B cell (primary cell): Measurements from ENCODE around the gene DGKQ. TPM values are rescaled to one million over a fixed set of nuclear protein-coding genes. Genes with fewer than 3 reads are reported as not detected.

Experiments
- ATAC-seq: fragments of 200-7000 bp; cut with Tn5 transposase; one replicate; pipeline ENCODE4 v1.10.0; 2021; ENCODE audit warnings: low read depth, mild to moderate bottlenecking, moderate number of reproducible peaks, moderate library complexity
- CTCF ChIA-PET: fragments of 350-600 bp; sonication (Branson Sonifier 250); formaldehyde crosslinking; loops from one replicate; lab custom pipeline; 2021; ENCODE audit warnings: antibody characterized with exemption, inconsistent platforms; lab: Charles Lee
- POLR2A ChIA-PET: fragments of 350-600 bp; sonication (Branson Sonifier 250); formaldehyde crosslinking; loops from one replicate; lab custom pipeline; 2021; ENCODE audit warnings: antibody characterized with exemption; lab: Charles Lee
- DNase-seq: peaks from one replicate; pipeline ENCODE4 v3.0.0; 2013
- H2AFZ ChIP-seq: 2 replicates; pipeline ENCODE4 v1.6.1; 2012; ENCODE audit warnings: mild to moderate bottlenecking, low read depth, low read length; ENCODE audit not compliant: insufficient read depth, poor library complexity, severe bottlenecking
- H3K27ac ChIP-seq, 2 donors: 1 replicate in 1 of 2; 2 replicates in 1 of 2; pipeline ENCODE4 v1.5.1; 2012 to 2013; ENCODE audit warnings: low read length in 2 of 2, mild to moderate bottlenecking in 2 of 2, moderate library complexity in 1 of 2
- H3K27me3 ChIP-seq, 4 experiments: fragments of 200-600 bp in 1 of 4; sonication (generic) in 1 of 4; replicated peaks in 1 of 4; 1 replicate in 2 of 4; 2 replicates in 2 of 4; pipeline versions ENCODE4 v1.6.1 to v1.7.0; 2013 to 2016; ENCODE audit warnings: low read length in 3 of 4, mild to moderate bottlenecking in 2 of 4, mixed read lengths in 1 of 4, moderate library complexity in 1 of 4; ENCODE audit not compliant: insufficient read depth in 4 of 4, control insufficient read depth in 3 of 4; ENCODE audit errors: control extremely low read depth in 1 of 4
- H3K36me3 ChIP-seq, 2 experiments: replicated peaks in 1 of 2; 1 replicate in 1 of 2; 2 replicates in 1 of 2; pipeline versions ENCODE4 v1.6.1 to v1.7.1; 2013; ENCODE audit warnings: low read length in 1 of 2; ENCODE audit not compliant: insufficient read depth in 2 of 2, control insufficient read depth in 1 of 2; ENCODE audit errors: control extremely low read depth in 1 of 2, extremely low read depth in 1 of 2
- H3K4me1 ChIP-seq, 2 donors: fragments of 200-600 bp in 1 of 2; sonication (generic) in 1 of 2; 1 replicate in 1 of 2; 2 replicates in 1 of 2; pipeline versions ENCODE4 v1.5.1 to v1.6.1; 2013 to 2017; ENCODE audit warnings: low read length in 2 of 2; ENCODE audit not compliant: control insufficient read depth in 2 of 2, insufficient read depth in 2 of 2
- H3K4me2 ChIP-seq: replicated peaks from 2 replicates; pipeline ENCODE3; 2012; ENCODE audit warnings: mild to moderate bottlenecking, low read depth, low read length; ENCODE audit not compliant: poor library complexity, severe bottlenecking
- H3K4me3 ChIP-seq, 5 experiments: fragments of 200-600 bp in 1 of 5; sonication (generic) in 1 of 5; 1 replicate in 3 of 5; 2 replicates in 2 of 5; pipeline versions ENCODE4 v1.5.1 to v1.7.0; 2011 to 2016; ENCODE audit warnings: low read length in 4 of 5, mild to moderate bottlenecking in 4 of 5, low read depth in 2 of 5, control low read depth in 1 of 5, moderate library complexity in 1 of 5; ENCODE audit not compliant: insufficient read depth in 1 of 5; ENCODE audit errors: control extremely low read depth in 1 of 5, extremely low read depth in 1 of 5
- H3K79me2 ChIP-seq: fragments of 200-600 bp; sonication (generic); one replicate; pipeline ENCODE4 v1.6.0; 2016; ENCODE audit warnings: low read length; ENCODE audit not compliant: control insufficient read depth, insufficient read depth
- H3K9ac ChIP-seq: fragments of 200-600 bp; sonication (generic); 2 replicates; pipeline ENCODE4 v1.6.1; 2017; ENCODE audit warnings: mild to moderate bottlenecking, low read length, moderate library complexity
- H3K9me3 ChIP-seq, 3 donors: one replicate each; pipeline versions ENCODE4 v1.6.1 to v1.7.1; 2013; ENCODE audit warnings: low read length in 2 of 3; ENCODE audit not compliant: control insufficient read depth in 2 of 3, insufficient read depth in 1 of 3; ENCODE audit errors: control extremely low read depth in 1 of 3
- H4K20me1 ChIP-seq: 2 replicates; pipeline ENCODE4 v1.6.0; 2012; ENCODE audit warnings: mild to moderate bottlenecking, low read length; ENCODE audit not compliant: insufficient read depth, control insufficient read depth, poor library complexity, severe bottlenecking
- H3K27ac Mint-ChIP-seq: one replicate; pipeline ENCODE4 v1.8.0; 2021; ENCODE audit warnings: mixed read lengths
- H3K27me3 Mint-ChIP-seq: one replicate; pipeline ENCODE4 v1.8.0; 2021; ENCODE audit warnings: mixed read lengths
- H3K4me1 Mint-ChIP-seq: one replicate; pipeline ENCODE4 v1.8.0; 2021; ENCODE audit warnings: mixed read lengths
- H3K4me3 Mint-ChIP-seq: one replicate; pipeline ENCODE4 v1.8.0; 2021; ENCODE audit warnings: mixed read lengths
- H3K9me3 Mint-ChIP-seq: one replicate; pipeline ENCODE4 v1.8.0; 2022; ENCODE audit warnings: mixed read lengths; ENCODE audit not compliant: insufficient read depth
- CTCF ChIP-seq: fragments of 200-600 bp; IDR thresholded peaks from one replicate; pipeline ENCODE4 v1.8.0; 2022; ENCODE audit warnings: antibody characterized with exemption, mild to moderate bottlenecking
- EZH2 ChIP-seq: IDR thresholded peaks from 2 replicates; pipeline ENCODE4 v1.6.1; 2012; ENCODE audit warnings: borderline replicate concordance, low read depth, mild to moderate bottlenecking, moderate library complexity, low read length; ENCODE audit not compliant: insufficient read depth, poor library complexity, severe bottlenecking
- WGBS: methylation state at CpG from one replicate; pipeline ENCODE4 v1.1.5; 2013; ENCODE audit warnings: missing lambda C conversion rate; ENCODE audit not compliant: insufficient coverage; 5-methylcytosine and 5-hydroxymethylcytosine counted together
- intact Hi-C: fragments of 100-400 bp; cut with micrococcal nuclease; formaldehyde crosslinking; loops from one replicate; pipeline ENCODE4 v1.10.0; 2022
- polyA plus RNA-seq: library from polyadenylated mRNA; depleted of rRNA; stranded (reverse); fragments of >200 nt; gene quantifications from 2 replicates; pipeline ENCODE4 v1.2.3, GENCODE V29; 2012
- total RNA-seq, 2 donors: library from RNA; stranded (reverse); fragments of 120-200 nt in 1 of 2; gene quantifications; 1 replicate in 1 of 2; 2 replicates in 1 of 2; pipeline versions ENCODE4 v1.2.3 to v1.2.4, GENCODE V29; 2013 to 2022

DGKQ gene
- total and polyA plus RNA-seq, 2 donors (not counting 1 experiment from before 2014, with no cell fraction given): 22.6 to 30.4 TPM

GRCh38 chr4:1008840-1009541 is 35.6 kb upstream of the DGKQ start:
- no peaks in the 10 kb centered on the region for H3K79me2 ChIP-seq
- intact Hi-C loops: loop anchor here (1.0 to 5.0 kb wide), 3 partner anchors 72 to 573 kb away; no protein-coding TSS in a partner anchor
- H3K4me3 ChIP-seq: peak overlapping the region; percentile 36 to 77 (median 70)
- H3K36me3 ChIP-seq: no peaks in the 10 kb centered on the region
- POLR2A ChIA-PET: no interaction called here
- TF ChIP-seq EZH2 (no peak), CTCF (no peak)
- peaks cover 0 to 41% (median 19%) of the 10 kb centered on the region in 4 experiments for H3K27me3 ChIP-seq
- peak overlapping the region; percentile 100 for H3K4me2 ChIP-seq
- no peak for ATAC-seq
- H3K27ac ChIP-seq: peak overlapping the region in 1 of 2 donors; percentile 41
- peak overlapping the region; percentile 92 for H2AFZ ChIP-seq
- peak; percentile 75 for DNase-seq
- peaks cover 0 to 11% (median 0%) of the 10 kb centered on the region in 3 donors for H3K9me3 ChIP-seq
- peaks cover 3% of the 10 kb centered on the region for H3K9me3 Mint-ChIP-seq
- peak overlapping the region; percentile 80 for H3K9ac ChIP-seq
- H4K20me1 ChIP-seq: no peaks in the 10 kb centered on the region
- H3K27ac Mint-ChIP-seq: peak overlapping the region; percentile 80
- CTCF ChIA-PET: interaction anchor here (1.6 kb wide), 1 partner anchor 75 kb away, joined by 4 read pairs; no protein-coding TSS in a partner anchor
- 2% methylated on average over 36 of the region's 36 CpGs for WGBS
- H3K4me3 Mint-ChIP-seq: peak overlapping the region; percentile 88
- H3K4me1 Mint-ChIP-seq: peaks cover 19% of the 10 kb centered on the region
- H3K27me3 Mint-ChIP-seq: peaks cover 38% of the 10 kb centered on the region
- peaks cover 25 to 30% of the 10 kb centered on the region in 2 donors for H3K4me1 ChIP-seq

- WGBS: 85% methylated on average over 4 of the region's 5 CpGs
- peaks cover 25 to 38% of the 10 kb centered on the region in 2 donors for H3K4me1 ChIP-seq
- POLR2A ChIA-PET: no interaction called here
- TF ChIP-seq CTCF (no peak), EZH2 (no peak)
- H3K27me3 Mint-ChIP-seq: peaks cover 42% of the 10 kb centered on the region
- no peaks in the 10 kb centered on the region for H4K20me1 ChIP-seq
- H3K27me3 ChIP-seq: peaks cover 0 to 48% (median 25%) of the 10 kb centered on the region in 4 experiments
- H3K9me3 Mint-ChIP-seq: peaks cover 3% of the 10 kb centered on the region
- no peaks in the 10 kb centered on the region for H3K79me2 ChIP-seq
- no peak overlapping the region for H3K4me3 ChIP-seq
- no peak overlapping the region for H3K4me3 Mint-ChIP-seq
- peaks cover 19% of the 10 kb centered on the region for H3K4me1 Mint-ChIP-seq
- no peak overlapping the region for H3K9ac ChIP-seq
- intact Hi-C loops: loop anchor here (5.0 kb wide), 2 partner anchors 70 to 575 kb away; no protein-coding TSS in a partner anchor
- no peak overlapping the region for H3K4me2 ChIP-seq
- no peak overlapping the region for H2AFZ ChIP-seq
- H3K27ac Mint-ChIP-seq: no peak overlapping the region
- CTCF ChIA-PET: interaction anchor here (0.7 kb wide), 1 partner anchor 84 kb away, joined by 3 read pairs; no protein-coding TSS in a partner anchor
- no peak overlapping the region for H3K27ac ChIP-seq
- no peaks in the 10 kb centered on the region for H3K36me3 ChIP-seq
- no peak for ATAC-seq
- peaks cover 0 to 20% (median 0%) of the 10 kb centered on the region in 3 donors for H3K9me3 ChIP-seq
- DNase-seq: no peak
Measured at GRCh38 chr4:1006856-1007255, 33.5 kb upstream of the DGKQ start.
